Measurements from ENCODE around the gene PUS7L.

PUS7L gene

DNA sequence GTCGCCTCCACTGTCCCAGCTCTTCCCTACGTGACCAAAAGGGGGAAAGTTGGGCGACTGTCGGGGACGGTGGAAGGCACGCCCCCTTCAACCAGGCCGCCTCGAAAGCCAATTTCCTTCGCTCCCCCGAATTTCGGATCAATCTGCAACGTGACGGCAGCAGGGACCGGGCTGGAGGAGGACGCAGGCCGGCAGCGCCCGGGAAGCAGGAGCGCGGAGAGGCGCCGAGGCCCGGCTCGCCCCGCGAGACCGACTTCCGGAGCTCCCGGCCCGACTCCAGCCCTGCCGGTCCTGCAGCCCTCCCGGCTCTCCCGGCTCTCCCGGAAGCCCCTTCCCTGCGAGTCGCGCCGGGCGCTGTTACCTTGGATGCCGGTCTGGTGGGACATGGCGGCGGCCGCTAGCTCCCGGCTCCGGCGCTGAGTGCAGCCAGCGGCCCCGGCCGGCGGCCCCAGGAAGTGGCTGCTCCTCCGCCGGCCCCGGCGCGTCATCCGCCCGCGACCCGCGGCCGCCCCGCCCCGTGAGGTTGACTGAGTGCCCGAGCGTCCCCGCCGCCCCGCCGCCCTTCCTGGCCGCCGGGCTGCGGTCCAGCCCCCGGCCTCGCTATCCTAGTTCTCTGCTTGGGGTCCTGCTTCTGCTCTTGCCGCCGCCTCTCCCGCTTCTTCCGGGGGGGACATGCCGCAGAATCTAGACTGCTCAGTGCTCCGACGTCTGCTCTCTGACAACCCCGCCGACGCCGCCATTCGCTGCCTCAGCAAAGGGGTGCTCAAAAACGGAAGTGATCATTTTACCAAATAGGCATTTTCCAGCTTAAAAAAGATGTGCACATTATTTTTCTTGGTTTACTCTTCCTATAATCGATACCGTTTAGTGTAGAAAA is 47.5 kb upstream of the PUS7L start, which contains the start of gene TWF1 (continued):
- no peak for TF ChIP-seq ZNF184 (tag by site-specific recombination; IDR thresholded peaks at IDR 0.05)
- TF ChIP-seq, protein P1, sequence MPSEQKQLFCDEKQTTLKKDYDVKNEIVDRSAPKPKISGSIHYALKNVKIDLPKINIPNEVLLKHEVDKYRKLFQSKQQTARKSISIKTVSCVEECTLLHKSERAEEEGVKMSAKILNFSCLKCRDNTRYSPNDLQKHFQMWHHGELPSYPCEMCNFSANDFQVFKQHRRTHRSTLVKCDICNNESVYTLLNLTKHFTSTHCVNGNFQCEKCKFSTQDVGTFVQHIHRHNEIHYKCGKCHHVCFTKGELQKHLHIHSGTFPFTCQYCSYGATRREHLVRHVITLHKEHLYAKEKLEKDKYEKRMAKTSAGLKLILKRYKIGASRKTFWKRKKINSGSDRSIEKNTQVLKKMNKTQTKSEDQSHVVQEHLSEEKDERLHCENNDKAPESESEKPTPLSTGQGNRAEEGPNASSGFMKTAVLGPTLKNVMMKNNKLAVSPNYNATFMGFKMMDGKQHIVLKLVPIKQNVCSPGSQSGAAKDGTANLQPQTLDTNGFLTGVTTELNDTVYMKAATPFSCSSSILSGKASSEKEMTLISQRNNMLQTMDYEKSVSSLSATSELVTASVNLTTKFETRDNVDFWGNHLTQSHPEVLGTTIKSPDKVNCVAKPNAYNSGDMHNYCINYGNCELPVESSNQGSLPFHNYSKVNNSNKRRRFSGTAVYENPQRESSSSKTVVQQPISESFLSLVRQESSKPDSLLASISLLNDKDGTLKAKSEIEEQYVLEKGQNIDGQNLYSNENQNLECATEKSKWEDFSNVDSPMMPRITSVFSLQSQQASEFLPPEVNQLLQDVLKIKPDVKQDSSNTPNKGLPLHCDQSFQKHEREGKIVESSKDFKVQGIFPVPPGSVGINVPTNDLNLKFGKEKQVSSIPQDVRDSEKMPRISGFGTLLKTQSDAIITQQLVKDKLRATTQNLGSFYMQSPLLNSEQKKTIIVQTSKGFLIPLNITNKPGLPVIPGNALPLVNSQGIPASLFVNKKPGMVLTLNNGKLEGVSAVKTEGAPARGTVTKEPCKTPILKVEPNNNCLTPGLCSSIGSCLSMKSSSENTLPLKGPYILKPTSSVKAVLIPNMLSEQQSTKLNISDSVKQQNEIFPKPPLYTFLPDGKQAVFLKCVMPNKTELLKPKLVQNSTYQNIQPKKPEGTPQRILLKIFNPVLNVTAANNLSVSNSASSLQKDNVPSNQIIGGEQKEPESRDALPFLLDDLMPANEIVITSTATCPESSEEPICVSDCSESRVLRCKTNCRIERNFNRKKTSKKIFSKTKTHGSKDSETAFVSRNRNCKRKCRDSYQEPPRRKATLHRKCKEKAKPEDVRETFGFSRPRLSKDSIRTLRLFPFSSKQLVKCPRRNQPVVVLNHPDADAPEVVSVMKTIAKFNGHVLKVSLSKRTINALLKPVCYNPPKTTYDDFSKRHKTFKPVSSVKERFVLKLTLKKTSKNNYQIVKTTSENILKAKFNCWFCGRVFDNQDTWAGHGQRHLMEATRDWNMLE (tag by site-specific recombination; conservative IDR thresholded peaks at IDR 0.05; ENCODE audit: low read depth) = 0 out of 2 replicates have a peak, but pooled peaks have one; percentile 9
- no peak for TF ChIP-seq ZNF280D (tag by site-specific recombination; IDR thresholded peaks at IDR 0.05)
- 0 out of 2 replicates have a peak, but pooled peaks have one; percentile 19 for TF ChIP-seq ZBTB7A (tag by site-specific recombination; IDR thresholded peaks at IDR 0.05; ENCODE audit: low read depth)
- TF ChIP-seq SP7 (tag by site-specific recombination; IDR thresholded peaks at IDR 0.05) = no peak; the same call in 1 of the 2 replicates
- 0 out of 2 replicates have a peak, but pooled peaks have one; percentile 56 for TF ChIP-seq PRDM1 (tag by site-specific recombination; IDR thresholded peaks at IDR 0.05)
- TF ChIP-seq ZNF335 (tag by site-specific recombination; conservative IDR thresholded peaks at IDR 0.05) = peak; percentile 43
- TF ChIP-seq, protein P2, sequence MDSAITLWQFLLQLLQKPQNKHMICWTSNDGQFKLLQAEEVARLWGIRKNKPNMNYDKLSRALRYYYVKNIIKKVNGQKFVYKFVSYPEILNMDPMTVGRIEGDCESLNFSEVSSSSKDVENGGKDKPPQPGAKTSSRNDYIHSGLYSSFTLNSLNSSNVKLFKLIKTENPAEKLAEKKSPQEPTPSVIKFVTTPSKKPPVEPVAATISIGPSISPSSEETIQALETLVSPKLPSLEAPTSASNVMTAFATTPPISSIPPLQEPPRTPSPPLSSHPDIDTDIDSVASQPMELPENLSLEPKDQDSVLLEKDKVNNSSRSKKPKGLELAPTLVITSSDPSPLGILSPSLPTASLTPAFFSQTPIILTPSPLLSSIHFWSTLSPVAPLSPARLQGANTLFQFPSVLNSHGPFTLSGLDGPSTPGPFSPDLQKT (IDR thresholded peaks at IDR 0.05; ENCODE audit: borderline replicate concordance, low read depth, low read length) = no peak; the same call in 1 of the 2 replicates
- 0 out of 2 replicates have a peak, but pooled peaks have one; percentile 15 for TF ChIP-seq ZNF2 (tag by site-specific recombination; IDR thresholded peaks at IDR 0.05)
- TF ChIP-seq KLF10 (tag by site-specific recombination; IDR thresholded peaks at IDR 0.05) = 0 out of 2 replicates have a peak, but pooled peaks have one; percentile 26
- TF ChIP-seq KLF16 (tag by site-specific recombination; IDR thresholded peaks at IDR 0.05) = 0 out of 2 replicates have a peak, but pooled peaks have one; percentile 28
- peak; percentile 82 for TF ChIP-seq PATZ1 (tag by site-specific recombination; IDR thresholded peaks at IDR 0.05)
- TF ChIP-seq ZSCAN30 (tag by site-specific recombination; IDR thresholded peaks at IDR 0.05) = peak; percentile 100
- no peak for TF ChIP-seq ZNF664 (tag by site-specific recombination; IDR thresholded peaks at IDR 0.05)
- TF ChIP-seq ZNF214 (tag by site-specific recombination; IDR thresholded peaks at IDR 0.05; ENCODE audit: borderline replicate concordance) = no peak
- TF ChIP-seq ZNF362 (tag by site-specific recombination; IDR thresholded peaks at IDR 0.05) = no peak
- TF ChIP-seq ZNF600 (tag by site-specific recombination; IDR thresholded peaks at IDR 0.05) = peak; percentile 67; the same call in 1 of the 2 replicates
- TF ChIP-seq GLIS2 (tag by site-specific recombination; IDR thresholded peaks at IDR 0.05) = peak; percentile 71
- no peak for TF ChIP-seq ZNF10 (tag by site-specific recombination; IDR thresholded peaks at IDR 0.05)
- TF ChIP-seq ZNF513 (tag by site-specific recombination; IDR thresholded peaks at IDR 0.05) = no peak
- no peak for TF ChIP-seq ZNF274 (IDR thresholded peaks at IDR 0.05; ENCODE audit: low read length)
- no peak for TF ChIP-seq ZNF274 (tag by site-specific recombination; IDR thresholded peaks at IDR 0.05; ENCODE audit: borderline replicate concordance)
- 0 out of 2 replicates have a peak, but pooled peaks have one; percentile 6 for TF ChIP-seq MZF1 (tag by site-specific recombination; IDR thresholded peaks at IDR 0.05; ENCODE audit: borderline replicate concordance)
- 0 out of 2 replicates have a peak, but pooled peaks have one; percentile 19 for TF ChIP-seq ZBTB48 (tag by site-specific recombination; IDR thresholded peaks at IDR 0.05)
